HG02938 (cell line): ENCODE measurements around the gene PAK1IP1.
A peak's percentile ranks its signal among the peaks of the same experiment; 100 is the strongest.
"Not testable (repeated sequence)": the region's sequence is repeated elsewhere in the genome, so short reads cannot be mapped to it uniquely, and the experiment has no call there.

Experiments used
- ATAC-seq: cut with Tn5 transposase; IDR thresholded peaks from one replicate; pipeline ENCODE4 v1.9.1; 2021; ENCODE audit warnings: mild to moderate bottlenecking, moderate library complexity; ENCODE audit not compliant: unreplicated experiment

The PAK1IP1 gene

DNA sequence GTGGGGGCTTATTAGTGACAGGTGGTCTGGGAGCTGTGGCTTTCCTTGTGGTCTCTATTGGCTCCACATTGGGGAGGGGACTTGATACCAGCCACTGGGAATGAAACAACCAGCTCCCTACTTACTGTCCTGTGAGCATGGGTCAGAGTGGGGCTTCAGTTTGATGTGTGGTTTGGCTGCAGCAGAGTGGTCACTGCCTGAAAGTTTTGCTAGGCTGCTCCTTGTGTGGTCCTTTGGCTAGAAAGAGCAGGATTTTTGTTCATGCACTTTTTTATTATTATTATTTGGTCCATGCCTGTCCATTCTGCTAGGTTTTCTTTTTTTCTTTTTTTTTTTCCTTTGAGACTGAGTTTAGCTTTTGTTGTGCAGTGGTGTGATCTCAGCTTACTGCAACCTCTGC lies 45.3 kb downstream of the PAK1IP1 start:
- no peak for ATAC-seq

DNA sequence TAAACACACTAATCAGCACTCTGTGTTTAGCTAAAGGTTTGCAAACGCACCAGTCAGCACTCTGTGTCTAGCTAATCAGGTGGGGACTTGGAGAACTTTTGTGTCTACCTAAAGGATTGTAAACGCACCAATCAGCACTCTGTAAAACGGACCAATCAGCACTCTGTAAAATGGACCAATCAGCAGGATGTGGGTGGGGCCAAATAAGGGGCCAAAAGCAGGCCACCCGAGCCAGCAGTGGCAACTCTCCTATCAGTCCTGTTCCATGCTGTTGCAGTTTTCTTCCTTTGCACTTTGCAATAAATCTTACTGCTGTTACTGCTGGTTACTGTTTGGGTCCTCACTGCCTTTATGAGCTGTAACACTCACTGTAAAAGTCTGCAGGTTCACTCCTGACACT lies 46.9 kb downstream of the PAK1IP1 start:
- not testable (repeated sequence) for ATAC-seq

DNA sequence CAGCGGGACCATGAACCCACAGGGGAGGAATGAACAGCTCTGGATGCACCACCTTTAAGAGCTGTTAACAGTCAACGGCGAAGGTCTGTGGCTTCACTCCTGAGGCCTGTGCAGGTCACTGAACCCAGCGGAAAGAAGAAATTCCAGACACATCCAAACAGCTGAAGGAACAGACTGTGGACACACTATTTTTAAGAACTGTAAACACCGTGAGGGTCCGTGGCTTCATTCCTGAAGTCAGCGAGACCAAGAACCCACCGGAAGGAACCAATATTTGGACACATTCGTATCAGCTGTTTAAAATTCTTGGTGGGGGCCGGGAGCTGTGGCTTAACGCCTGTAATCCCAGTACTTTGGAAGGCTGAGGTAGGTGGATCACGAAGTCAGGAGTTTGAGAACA lies 47.5 kb downstream of the PAK1IP1 start:
- no peak for ATAC-seq

DNA sequence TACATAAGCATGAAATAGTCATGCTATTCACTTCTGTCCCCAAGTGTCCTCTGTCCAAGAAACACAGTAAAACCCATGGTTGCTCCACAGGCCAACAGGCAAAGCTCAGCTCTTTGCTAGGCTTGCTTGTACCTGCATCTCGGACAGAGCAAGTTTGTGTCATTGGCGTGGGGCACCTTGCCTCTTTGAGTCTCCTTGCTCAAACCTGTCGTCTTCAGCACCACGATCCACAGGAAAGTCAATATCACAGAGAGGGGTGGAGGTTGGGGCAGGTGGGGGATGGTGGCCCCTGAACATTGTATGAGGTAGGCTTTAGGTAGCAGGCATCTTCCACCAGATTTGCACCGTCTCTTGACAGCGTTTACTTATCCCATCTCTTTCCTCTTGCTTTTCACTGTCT lies 48.7 kb downstream of the PAK1IP1 start:
- no peak for ATAC-seq

DNA sequence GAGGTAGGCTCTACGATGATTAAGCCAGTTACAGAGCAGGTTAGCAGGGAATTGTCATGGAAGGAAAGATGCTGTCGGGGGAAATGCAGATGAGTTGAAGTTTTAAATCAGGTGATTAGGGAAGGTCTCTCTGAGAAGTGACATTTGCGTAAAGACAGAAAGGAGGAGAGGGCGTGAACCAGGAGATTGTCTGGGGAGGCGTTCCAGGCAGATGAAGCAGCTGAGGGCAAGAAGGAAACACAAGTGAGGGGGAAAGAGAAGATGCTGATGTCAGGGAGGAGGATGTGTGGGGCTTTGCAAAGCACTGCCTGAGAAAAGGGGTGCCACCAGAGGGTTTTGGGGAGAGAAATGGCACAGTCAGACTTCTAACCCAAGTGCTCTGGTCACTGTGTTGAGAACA lies 50.3 kb downstream of the PAK1IP1 start:
- no peak for ATAC-seq

DNA sequence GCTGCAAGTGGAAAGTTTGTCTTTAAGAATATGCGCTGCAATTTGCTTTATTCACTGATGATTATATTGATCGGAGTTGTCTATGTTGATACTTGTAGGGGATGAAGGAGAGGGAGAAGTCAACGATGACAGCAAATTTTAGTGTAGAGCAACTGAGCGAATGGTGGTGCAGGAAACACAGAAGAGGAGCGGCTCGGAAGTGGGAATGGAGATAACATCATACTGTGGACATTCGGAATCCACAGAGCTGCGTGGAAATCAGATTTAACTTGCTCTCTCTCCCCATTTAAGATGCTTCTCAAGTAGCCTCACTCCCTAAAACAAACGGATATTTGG lies 52.1 kb downstream of the PAK1IP1 start:
- no peak for ATAC-seq

DNA sequence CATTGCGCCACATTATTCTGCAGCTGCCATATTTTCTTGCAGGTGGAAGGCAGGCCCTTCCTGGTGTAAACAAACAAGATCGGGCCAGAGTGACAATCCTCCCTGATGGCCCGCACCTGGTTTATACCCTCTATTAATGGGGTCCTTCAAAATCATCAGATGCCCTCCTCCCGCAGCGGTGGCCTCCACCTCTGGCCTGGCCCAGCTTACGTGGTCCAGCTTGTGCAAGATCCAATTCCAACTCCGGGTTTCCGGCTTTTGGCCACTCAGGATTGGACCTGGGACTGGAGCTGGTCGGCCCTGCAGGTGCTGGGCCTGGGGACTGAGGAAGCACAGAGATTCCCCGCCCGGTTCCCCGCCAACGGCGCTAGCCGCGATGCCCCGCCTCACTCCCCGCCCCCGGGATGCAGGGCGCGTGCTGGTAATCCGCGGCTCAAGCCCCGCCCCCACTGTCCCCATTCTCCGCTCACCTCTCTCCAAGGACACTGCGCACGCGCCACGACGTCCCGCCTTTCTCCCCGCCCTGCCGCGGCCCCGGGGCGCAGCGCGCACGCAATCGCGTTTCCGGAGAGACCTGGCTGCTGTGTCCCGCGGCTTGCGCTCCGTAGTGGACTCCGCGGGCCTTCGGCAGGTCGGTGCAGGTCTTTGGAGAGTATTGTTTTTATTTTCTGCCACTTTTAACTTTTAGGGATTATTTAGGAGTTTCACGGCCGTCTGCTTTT lies 52.6 kb downstream of the PAK1IP1 start, which contains the start of gene TMEM14B:
Gene TMEM14B, plus strand, starts transcription at position 555 of the 722 bp plus-strand sequence. CDS start 1,441 bp downstream, outside the sequence.
- peak; percentile 95 for ATAC-seq

DNA sequence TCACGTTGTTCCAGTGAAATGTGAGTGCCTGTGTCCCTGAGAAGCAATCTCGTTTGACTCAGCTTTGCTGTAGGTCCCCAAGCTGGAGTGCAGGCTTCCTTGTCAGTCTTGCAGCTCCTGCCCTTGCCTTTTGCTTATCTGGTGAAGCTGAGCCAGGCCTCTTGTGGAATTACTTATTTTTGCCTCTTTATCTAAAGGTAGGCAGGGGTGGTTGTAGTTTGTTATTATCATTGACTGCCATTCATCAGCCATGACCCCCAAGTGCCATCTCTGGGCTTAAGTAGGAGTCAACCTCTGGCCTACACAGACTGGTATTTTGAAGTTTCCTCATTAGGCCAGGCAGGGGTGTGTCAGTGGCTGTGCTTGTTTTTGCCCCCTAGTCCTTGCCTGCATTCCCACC lies 55.0 kb downstream of the PAK1IP1 start:
- no peak for ATAC-seq

DNA sequence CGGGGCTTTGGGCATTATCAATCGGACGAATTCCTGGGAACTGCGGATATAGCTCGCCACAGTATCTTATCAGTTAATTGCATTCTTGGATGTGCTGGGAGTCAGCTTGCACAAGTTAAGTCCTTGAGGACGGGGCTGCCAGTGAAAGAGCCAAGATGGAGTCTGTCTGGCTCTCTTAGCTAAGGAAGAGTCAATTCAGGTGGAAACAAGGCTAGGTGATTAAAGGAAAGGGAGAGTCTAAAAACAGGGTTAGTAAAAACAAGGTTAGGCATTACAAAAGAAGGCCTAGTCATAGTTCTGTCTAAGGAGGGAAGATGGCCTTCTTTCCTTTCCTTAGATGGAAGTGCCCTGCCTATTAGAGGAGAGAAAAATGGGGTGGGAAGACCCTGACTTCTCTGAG lies 55.8 kb downstream of the PAK1IP1 start:
- not testable (repeated sequence) for ATAC-seq

DNA sequence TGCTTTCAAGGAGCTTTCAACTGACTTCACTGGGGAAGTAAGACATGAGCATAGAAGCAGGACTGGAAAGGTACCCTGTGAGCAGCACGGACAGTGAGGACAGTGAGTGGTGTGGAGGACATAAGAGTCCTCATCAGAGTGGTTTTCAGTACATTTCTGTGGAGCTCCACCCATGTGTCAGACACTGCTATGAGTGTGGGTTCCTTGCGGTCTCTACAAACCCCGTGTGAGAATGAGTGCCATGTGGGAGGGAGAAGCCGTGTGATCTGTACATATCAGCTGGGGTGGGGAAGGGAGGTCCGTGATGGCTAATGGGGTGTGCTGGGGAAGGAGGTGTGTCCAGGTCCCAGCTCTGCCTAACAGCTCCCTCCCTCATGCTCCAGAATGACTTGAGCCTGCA lies 57.0 kb downstream of the PAK1IP1 start:
- ATAC-seq: not testable (repeated sequence)

DNA sequence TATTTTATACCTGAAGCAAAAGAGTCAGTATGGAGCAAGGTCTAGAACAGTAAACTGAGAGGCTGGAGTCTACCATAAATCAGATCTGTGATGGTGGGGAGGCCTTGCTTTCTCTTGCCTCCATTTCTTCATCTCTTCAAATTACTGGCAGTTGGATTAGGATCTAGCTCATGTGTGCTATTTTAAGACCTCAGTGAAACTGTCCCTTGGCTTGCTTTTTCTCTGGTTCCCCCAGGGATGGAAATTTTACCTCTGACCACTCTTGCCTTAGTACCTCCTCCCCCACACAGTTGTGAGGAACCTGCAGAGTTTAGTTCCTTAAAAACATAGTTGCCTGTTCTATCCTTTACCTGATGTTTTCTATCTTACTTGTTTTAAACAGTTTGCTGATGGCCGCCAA lies 61.3 kb downstream of the PAK1IP1 start:
- no peak for ATAC-seq
